HG03097 (cell line): Measurements from ENCODE around the gene CCL14.
"Not testable (repeated sequence)": the region's sequence is repeated elsewhere in the genome, so short reads cannot be mapped to it uniquely, and the experiment has no call there.

Source experiments
- ATAC-seq: cut with Tn5 transposase; IDR thresholded peaks from one replicate; pipeline ENCODE4 v1.9.1; 2021; ENCODE audit not compliant: unreplicated experiment, low FRiP score

CCL14 gene

DNA sequence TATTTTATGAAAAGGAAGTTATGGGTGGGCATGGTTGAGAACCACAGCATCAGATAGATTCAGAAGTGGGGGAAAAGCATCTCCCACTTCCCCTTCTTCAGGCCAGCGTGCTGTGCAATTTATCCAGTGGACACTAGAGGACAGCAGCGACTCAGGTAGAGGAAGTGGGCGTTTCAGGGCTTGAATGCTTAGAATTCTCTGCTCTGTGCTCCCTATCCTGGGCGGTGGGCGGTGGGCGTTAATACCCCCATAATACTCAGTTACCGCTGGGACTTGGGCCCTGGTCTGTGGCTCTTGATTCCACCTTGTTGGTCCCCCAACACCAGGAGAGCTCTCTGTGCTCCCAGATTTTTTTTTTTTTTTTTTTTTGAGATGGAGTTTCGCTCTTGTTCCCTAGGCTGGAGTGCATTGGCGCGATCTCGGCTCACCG, 39.4 kb downstream of the CCL14 start:
- no peak for ATAC-seq

DNA sequence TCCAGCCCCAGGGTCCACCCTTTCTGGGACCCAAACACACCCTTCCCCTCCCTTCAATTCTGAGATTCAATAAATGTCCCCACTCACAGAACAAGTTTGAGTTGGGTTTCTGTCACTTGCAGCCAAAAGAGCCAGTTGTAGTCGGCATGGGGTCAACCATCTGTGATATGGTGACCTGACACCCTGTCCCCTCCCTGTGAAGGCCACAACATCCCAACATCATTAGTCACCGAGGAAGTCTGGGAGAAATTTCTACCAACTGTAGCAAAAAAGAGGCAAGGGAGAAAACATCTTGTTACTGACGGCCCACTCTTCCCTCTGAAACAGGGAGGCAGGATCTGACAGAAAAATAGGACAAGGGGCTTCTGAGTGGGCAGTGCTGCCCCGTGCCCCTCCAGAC, 42.4 kb downstream of the CCL14 start:
- ATAC-seq = no peak

DNA sequence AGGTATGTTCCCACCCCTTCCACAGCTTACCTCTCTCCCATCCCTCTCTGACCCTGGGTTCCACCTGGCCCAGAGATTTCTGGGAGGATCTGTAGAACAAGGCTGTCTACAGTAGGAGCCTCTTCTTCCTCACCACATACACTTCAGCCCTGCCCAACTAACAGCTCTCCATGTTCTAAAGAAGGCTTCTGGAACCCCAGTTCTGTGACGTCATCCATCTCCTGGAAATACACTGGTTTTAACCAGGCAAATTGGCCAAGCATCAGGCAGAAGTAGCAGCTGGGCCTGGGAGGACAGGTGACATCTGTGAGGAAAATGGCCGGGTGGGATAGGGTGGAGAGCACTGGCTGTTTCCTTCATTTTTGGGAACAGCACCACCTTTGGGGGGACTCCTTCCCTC, 43.0 kb downstream of the CCL14 start, which contains the start of gene LYZL6:
Gene LYZL6 (minus strand): TSS at position 177 of the 400 bp plus-strand sequence. CDS start 4,357 bp downstream, outside the sequence.
- ATAC-seq = no peak

DNA sequence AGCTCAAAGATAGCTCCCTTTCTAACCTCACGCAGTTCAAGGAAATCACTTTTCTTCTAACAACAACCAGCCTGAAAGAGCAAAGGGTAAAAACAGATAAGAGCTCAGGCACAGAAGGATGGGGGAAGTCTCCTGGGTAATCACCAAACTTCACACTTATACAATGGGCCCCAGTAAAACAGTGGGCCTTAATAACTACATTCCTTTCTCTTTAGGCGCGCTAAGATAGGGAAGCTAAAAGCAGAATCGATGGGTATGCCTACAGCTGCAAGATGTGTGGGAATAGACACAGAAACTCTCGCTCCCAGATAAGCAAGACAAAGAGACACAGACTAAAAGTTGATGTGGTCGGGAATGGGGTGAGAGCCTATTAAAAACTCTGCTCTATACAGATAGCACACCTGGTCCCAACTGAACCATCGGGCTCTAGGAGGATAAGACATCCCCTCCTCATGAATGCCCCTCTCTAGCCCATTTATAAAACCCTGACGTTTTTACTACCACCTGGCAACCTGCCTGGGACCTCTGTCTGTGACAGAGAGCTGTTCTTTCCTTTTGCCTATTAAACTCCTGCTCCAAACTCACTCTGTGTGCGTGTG, 43.8 kb downstream of the CCL14 start:
- ATAC-seq = no peak

DNA sequence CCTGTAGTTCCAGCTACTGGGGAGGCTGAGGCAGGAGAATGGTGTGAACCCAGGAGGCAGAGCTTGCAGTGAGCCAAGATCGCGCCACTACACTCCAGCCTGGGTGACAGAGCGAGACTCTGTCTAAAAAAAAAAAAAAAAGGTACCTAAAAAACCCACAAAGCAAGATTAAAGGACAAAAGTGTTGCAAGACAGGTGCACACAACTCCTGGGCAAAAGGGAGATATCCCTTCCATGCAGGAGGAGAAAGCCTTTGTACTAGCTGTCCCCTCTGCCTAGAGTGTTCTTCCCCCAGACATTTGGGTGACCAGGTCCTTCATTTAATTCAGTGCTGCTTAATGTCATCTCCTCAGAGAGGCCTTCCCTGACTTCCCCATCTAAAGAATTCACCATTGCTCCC, 48.0 kb downstream of the CCL14 start:
- not testable (repeated sequence) for ATAC-seq

DNA sequence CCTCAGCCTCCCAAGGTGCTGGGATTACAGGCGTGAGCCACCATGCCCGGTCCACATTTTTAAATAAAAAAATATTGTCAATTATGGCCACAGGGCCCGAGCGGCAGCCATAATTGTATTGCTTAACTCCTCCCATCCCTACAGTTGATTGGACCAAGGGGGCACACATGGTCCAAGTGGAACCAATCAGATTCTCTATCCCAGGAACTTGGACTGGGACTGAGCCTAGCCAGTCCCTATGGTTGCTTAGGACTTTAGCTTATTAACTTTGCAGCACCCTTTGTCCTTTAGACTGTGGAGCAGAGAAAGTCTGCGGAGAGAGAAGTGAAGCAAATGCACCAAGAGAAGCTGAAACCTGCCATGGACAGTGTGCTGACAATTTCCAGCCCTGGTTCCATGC, 50.5 kb downstream of the CCL14 start:
- no peak for ATAC-seq

DNA sequence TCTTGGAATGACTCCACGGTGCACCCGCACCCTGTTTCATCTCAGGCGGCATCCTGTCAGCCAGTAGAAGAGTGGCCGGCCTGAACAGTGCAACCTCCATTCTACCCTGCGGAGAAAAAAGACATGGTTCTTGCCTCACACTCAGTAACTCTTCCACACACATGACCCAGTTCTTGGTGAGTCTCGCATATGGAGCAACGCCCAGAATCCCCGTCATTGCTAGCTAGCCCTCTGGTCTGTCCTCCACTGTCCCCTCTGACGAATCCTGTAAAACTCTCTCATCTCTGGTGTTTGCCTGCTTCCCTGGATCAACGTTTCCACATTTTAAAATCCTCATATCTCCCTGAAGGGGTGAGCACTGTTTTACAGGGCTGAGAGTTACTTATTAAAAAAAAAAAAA, 51.8 kb downstream of the CCL14 start:
- no peak for ATAC-seq
